Adrenal gland (tissue), 5 donors: Measurements from ENCODE around the gene RSPH10B2.

Experiments
- POLR2A ChIP-seq, 2 donors: fragments of 450-650 bp; IDR thresholded peaks; one replicate each; pipeline ENCODE4 v1.6.1; 2017; ENCODE audit warnings: antibody characterized with exemption in 2 of 2, mild to moderate bottlenecking in 2 of 2, moderate library complexity in 1 of 2
- TF ChIP-seq, protein P1 (sequence below), 6 experiments: fragments of 450-650 bp in 4 of 6; fragments of 200-600 bp in 2 of 6; sonication (generic) in 1 of 6; IDR thresholded peaks; 1 replicate in 5 of 6; 2 replicates in 1 of 6; pipeline versions ENCODE4 v1.5.1 to v1.8.0; 2016 to 2021; ENCODE audit warnings: antibody characterized with exemption in 6 of 6, mild to moderate bottlenecking in 2 of 6, moderate library complexity in 1 of 6
- donor health status: DM: no; HTN: no; CAD: no.

GRCh38 chr7:6705959-6706665 is 47.8 kb upstream of the RSPH10B2 start:
- TF ChIP-seq, protein P1, sequence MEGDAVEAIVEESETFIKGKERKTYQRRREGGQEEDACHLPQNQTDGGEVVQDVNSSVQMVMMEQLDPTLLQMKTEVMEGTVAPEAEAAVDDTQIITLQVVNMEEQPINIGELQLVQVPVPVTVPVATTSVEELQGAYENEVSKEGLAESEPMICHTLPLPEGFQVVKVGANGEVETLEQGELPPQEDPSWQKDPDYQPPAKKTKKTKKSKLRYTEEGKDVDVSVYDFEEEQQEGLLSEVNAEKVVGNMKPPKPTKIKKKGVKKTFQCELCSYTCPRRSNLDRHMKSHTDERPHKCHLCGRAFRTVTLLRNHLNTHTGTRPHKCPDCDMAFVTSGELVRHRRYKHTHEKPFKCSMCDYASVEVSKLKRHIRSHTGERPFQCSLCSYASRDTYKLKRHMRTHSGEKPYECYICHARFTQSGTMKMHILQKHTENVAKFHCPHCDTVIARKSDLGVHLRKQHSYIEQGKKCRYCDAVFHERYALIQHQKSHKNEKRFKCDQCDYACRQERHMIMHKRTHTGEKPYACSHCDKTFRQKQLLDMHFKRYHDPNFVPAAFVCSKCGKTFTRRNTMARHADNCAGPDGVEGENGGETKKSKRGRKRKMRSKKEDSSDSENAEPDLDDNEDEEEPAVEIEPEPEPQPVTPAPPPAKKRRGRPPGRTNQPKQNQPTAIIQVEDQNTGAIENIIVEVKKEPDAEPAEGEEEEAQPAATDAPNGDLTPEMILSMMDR (IDR thresholded peaks at IDR 0.05) = no peak
- no peak for TF ChIP-seq POLR2A (IDR thresholded peaks at IDR 0.05)
